Subcutaneous abdominal adipose tissue (tissue), 5 donors: Measurements from ENCODE around the gene CMAS.
"Not testable (repeated sequence)": the region's sequence is repeated elsewhere in the genome, so short reads cannot be mapped to it uniquely, and the experiment has no call there.

Experiments used
- H3K27ac ChIP-seq: one replicate; pipeline ENCODE4 v1.7.0; 2013; ENCODE audit warnings: low read depth, mild to moderate bottlenecking, inconsistent platforms, low read length, moderate library complexity
- H3K27me3 ChIP-seq, 5 donors: one replicate each; pipeline ENCODE4 v1.7.0; 2013; ENCODE audit warnings: low read length in 5 of 5, inconsistent platforms in 1 of 5; ENCODE audit not compliant: control insufficient read depth in 5 of 5, insufficient read depth in 4 of 5
- H3K36me3 ChIP-seq, 5 donors: one replicate each; pipeline ENCODE4 v1.7.0; 2013; ENCODE audit warnings: low read length in 5 of 5; ENCODE audit not compliant: control insufficient read depth in 5 of 5, insufficient read depth in 5 of 5
- H3K4me1 ChIP-seq, 5 donors: one replicate each; pipeline ENCODE4 v1.7.0; 2013; ENCODE audit warnings: low read length in 5 of 5, mild to moderate bottlenecking in 3 of 5, moderate library complexity in 1 of 5; ENCODE audit not compliant: control insufficient read depth in 5 of 5, insufficient read depth in 5 of 5
- H3K4me3 ChIP-seq, 5 donors: one replicate each; pipeline ENCODE4 v1.7.0; 2013; ENCODE audit warnings: low read length in 5 of 5, low read depth in 1 of 5
- H3K9ac ChIP-seq, 5 donors: one replicate each; pipeline ENCODE4 v1.7.0; 2013; ENCODE audit warnings: low read length in 5 of 5, mild to moderate bottlenecking in 4 of 5, moderate library complexity in 3 of 5
- H3K9me3 ChIP-seq, 5 donors: one replicate each; pipeline ENCODE4 v1.7.0; 2013; ENCODE audit warnings: low read length in 5 of 5; ENCODE audit not compliant: control insufficient read depth in 5 of 5
- donor health status: healthy.
- donor health status: healthy.
- donor health status: healthy.
- donor health status: healthy.
- donor health status: healthy.

Gene CMAS

DNA sequence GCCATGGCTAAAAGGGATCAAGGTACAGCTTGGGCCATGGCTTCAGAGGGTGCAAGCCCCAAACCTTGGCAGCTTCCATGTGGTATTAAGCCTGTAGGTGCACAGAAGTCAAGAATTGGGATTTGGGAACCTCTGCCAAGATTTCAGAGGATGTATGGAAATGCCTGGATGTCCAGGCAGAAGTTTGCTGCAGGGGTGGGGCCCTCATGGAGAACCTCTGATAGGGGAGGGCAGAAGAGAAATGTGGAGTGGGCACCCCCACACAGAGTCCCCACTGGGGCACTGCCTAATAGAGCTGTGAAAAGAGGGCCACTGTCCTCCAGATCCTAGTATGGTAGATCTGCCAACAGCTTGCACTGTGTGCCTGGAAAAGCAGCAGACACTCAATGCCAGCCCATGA is 22.5 kb upstream of the CMAS start:
- H3K4me1 ChIP-seq, H3K36me3 ChIP-seq, H3K9me3 ChIP-seq, H3K4me3 ChIP-seq, H3K27me3 ChIP-seq, H3K9ac ChIP-seq, H3K27ac ChIP-seq: not testable (repeated sequence)

DNA sequence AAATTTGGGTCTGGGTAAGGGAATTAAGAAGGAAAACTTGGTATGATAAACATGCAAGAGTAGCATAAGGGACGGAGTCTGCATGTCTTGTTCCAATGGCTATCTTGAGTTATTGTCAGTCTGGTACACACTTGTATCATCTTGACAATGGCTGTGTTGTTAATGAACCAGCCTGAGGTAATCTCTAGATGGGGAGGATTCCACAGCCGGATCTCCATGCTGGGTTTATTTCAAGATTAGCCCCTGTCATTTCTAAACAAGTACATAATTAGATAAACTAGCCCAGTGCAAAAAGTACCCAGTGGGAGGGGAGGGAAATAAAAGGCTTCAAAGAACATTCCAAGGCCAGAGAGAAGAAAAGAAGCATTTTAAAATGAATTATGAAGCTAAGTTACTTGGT is 16.5 kb upstream of the CMAS start:
- Histone ChIP-seq H3K36me3 (no peaks in the 10 kb centered on the region), H3K9me3 (no peaks in the 10 kb centered on the region), H3K4me1 (peaks cover 0 to 3% (median 0%) of the 10 kb centered on the region in 5 donors), H3K27ac (no peak overlapping the region), H3K9ac (no peak overlapping the region), H3K27me3 (no peaks in the 10 kb centered on the region), H3K4me3 (no peak overlapping the region)

DNA sequence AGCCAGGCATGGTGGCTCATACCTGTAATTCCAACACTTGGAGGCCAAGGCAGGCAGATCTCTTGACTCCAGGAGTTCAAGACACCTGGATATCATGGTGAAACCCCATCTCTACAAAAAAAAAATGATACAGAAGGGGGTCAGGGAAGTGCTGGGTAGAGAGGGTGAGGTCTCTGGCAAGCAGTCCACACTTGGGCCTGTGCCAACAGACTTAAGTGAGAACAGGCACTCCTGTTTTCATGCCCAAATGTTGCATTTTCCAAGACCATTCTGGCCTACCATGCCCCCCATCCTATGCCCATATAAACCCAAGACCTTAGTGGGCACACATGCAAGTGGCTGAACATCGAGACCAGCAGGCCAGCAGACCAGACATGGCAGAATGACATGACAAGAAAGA is 16.0 kb upstream of the CMAS start:
- no peaks in the 10 kb centered on the region for H3K9me3 ChIP-seq
- no peak overlapping the region for H3K9ac ChIP-seq
- no peaks in the 10 kb centered on the region for H3K36me3 ChIP-seq
- no peak overlapping the region for H3K27ac ChIP-seq
- H3K4me1 ChIP-seq: peaks cover 0 to 5% (median 2%) of the 10 kb centered on the region in 5 donors
- no peaks in the 10 kb centered on the region for H3K27me3 ChIP-seq
- H3K4me3 ChIP-seq: no peak overlapping the region

DNA sequence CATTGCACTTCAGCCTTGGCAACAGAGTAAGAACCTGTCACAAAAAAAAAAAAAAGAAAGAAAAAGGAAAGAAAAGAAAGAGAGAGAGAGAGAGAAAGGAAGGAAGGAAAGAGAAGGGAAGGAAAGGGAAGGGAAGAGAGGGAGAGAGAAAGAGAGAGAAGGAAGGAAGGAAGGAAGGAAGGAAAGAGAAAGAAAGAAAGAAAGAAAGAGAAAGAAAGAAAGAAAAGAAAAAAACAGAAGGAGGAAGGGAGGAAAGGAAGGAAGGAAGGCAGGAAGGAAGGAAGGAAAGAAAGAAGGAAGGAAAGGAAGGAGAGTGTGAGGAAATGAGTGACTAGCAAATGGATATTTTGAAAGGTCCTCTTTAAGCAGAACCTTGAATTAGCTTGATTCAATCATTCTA is 13.3 kb upstream of the CMAS start:
- Histone ChIP-seq H3K4me3 (no peak overlapping the region), H3K27me3 (no peaks in the 10 kb centered on the region), H3K27ac (no peak overlapping the region), H3K9ac (no peak overlapping the region), H3K9me3 (no peaks in the 10 kb centered on the region), H3K36me3 (no peaks in the 10 kb centered on the region), H3K4me1 (peaks cover 0 to 7% (median 3%) of the 10 kb centered on the region in 5 donors)

DNA sequence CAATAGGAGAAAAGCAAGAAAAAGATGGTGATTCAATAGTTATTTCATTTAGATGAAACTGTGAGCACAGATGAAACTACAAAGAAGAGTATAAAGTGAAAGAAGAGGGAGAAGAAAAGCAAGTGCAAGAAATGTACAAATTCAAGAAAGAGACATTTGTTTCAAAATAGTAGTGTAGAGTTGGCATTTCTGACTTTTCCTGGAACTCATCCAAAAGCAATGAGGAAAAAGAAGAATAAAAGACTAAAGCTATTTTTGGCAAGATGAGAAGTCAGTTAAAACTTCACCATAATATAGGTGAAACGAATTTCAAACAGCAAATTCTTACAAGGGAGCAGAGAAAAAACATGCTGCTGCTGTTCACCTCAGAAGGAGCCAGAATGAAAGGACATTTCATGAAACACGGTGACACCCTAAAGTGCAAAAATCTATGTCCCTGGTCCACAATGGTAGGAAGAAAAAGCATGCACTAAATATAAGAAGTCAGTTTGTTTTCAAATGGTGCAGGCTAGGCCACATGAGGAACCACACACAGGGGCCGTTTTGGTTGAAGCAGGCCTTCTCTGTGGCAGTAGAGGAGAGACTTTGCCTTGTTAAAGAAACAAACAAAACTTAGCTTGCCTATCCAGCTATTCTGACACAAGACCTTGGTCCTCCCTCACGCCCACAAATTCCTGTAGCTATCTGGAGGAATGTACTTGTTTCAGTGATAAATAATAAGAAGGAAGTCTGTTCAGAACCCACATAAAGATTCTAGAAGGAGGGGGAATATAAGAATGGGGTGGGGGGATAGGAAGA is 11.1 kb upstream of the CMAS start:
- H3K27ac ChIP-seq: no peak overlapping the region
- no peaks in the 10 kb centered on the region for H3K27me3 ChIP-seq
- no peaks in the 10 kb centered on the region for H3K36me3 ChIP-seq
- no peak overlapping the region for H3K9ac ChIP-seq
- H3K4me3 ChIP-seq: no peak overlapping the region
- H3K9me3 ChIP-seq: no peaks in the 10 kb centered on the region
- peaks cover 0 to 7% (median 3%) of the 10 kb centered on the region in 5 donors for H3K4me1 ChIP-seq

DNA sequence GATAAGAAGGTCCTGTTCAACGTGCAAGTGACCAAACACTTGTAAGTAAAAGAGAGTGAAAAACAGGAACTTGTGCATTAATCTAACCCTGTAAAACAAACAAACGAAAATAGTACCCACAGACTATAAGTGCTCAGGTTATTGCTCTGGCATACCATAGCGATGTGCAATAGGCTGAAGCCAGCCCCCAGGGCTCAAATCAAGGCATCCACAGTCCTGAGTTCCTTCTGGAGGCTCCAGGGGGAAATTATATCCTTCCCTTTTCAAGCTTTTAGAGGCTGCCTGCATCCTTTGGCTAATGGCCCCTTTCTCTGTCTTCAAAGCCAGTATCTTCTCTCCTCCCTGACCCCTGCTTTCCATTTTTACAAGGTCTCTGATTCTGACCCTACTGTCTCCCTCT is 8.1 kb upstream of the CMAS start:
- Histone ChIP-seq H3K36me3 (no peaks in the 10 kb centered on the region), H3K9me3 (no peaks in the 10 kb centered on the region), H3K4me3 (no peak overlapping the region), H3K27ac (no peak overlapping the region), H3K27me3 (no peaks in the 10 kb centered on the region), H3K9ac (no peak overlapping the region), H3K4me1 (peaks cover 0 to 7% (median 3%) of the 10 kb centered on the region in 5 donors)

DNA sequence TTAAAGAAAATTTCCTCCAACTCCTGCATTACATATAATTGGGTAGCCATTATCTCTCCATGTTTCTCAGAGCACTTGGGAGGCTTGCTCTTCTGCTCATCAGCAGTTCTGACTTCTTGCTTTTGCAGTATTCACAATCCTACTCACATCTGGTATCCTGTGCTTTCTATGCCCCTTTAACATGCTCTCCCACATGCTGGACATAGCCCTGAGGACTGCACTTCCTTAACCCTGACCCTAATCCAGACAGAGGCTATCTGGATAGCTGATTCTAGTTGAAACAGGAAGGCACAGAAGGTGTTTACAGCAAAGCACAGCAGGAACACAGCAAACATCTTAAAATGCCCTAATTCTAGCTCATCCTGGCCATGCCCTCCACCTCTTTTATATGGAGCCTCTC is 7.3 kb upstream of the CMAS start:
- Histone ChIP-seq H3K36me3 (no peaks in the 10 kb centered on the region), H3K9me3 (no peaks in the 10 kb centered on the region), H3K4me1 (peaks cover 0 to 7% (median 3%) of the 10 kb centered on the region in 5 donors), H3K9ac (no peak overlapping the region), H3K27me3 (no peaks in the 10 kb centered on the region), H3K4me3 (no peak overlapping the region), H3K27ac (no peak overlapping the region)

DNA sequence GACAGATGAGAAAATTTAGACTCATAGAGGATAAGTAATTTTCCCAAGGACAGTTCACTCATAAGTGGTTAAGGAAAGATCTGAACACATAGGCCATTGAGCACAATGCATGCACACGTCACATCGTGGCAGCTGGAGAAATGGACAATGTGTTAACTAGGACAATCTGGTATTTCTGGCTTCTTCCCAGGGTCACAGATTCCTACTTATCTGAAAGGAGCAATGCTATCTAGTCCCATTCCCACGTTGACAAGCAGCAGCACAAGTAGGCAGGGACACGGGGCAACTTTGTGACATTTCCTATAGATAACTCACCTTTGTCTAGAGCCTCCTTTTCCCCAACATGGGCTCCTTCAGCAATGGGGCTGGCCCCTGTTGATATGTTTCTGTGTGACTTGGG is 6.7 kb upstream of the CMAS start:
- Histone ChIP-seq H3K9ac (no peak overlapping the region), H3K27ac (no peak overlapping the region), H3K27me3 (no peaks in the 10 kb centered on the region), H3K4me1 (peaks cover 0 to 7% (median 2%) of the 10 kb centered on the region in 5 donors), H3K36me3 (no peaks in the 10 kb centered on the region), H3K9me3 (no peaks in the 10 kb centered on the region), H3K4me3 (no peak overlapping the region)

DNA sequence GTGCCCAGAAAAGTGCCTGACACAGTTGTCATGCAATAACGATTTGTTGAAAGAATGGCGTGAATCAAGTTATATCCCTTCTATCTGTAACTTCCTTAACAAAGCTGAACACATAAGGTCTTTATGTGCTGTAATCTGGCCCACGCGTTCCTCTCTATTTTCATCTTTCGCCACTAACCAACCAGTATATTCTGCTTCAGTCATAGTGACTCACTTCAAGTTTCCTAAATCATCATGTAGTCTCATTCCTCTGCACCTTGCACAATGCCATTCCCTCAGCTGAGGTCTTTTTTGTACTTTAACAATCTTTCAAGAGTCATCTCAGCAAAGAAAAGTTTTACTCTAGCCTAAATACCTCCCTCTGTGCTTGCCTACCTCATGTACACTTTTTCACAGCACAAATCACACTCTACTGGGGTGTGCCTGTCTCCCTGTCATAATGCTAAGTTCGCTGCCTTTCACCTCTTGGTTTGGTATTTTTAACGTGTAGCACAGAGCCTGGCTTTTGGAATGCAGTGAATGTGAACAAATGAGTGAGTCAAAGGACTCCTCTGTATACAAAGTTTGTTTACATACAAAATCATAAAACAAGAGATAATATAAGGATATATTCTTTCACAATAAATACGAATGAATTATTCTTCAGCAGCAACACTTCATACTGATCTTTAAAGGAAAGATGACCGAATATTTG is 2.9 kb upstream of the CMAS start:
- H3K4me1 ChIP-seq: peaks cover 0 to 14% (median 10%) of the 10 kb centered on the region in 5 donors
- H3K9me3 ChIP-seq: no peaks in the 10 kb centered on the region
- H3K9ac ChIP-seq: no peak overlapping the region
- no peak overlapping the region for H3K27ac ChIP-seq
- H3K36me3 ChIP-seq: no peaks in the 10 kb centered on the region
- H3K27me3 ChIP-seq: no peaks in the 10 kb centered on the region
- no peak overlapping the region for H3K4me3 ChIP-seq

DNA sequence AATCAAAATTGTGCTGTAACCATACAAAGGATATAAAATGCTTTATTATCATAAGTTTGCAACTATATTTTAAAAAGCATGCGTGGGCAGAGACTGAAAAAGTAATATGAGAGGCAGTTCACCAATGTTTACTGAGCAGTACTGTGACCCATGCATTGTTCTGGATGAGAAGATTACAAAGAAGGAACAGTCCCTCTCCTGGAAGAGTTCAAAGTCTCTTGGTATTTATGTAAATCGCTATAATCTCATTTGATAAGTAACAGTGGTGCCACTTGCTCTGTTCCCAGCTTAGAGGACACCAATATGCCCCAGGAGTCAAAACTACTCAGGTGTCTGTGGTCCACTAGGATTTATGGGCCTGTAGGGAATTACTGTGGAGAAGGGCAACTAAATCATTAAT is 2.1 kb upstream of the CMAS start:
- no peak overlapping the region for H3K27ac ChIP-seq
- H3K4me3 ChIP-seq: no peak overlapping the region

More for the DNA sequence above, 2.1 kb upstream of the CMAS start:
- Histone ChIP-seq H3K36me3 (peaks cover 0 to 1% (median 0%) of the 10 kb centered on the region in 5 donors), H3K9ac (no peak overlapping the region), H3K27me3 (no peaks in the 10 kb centered on the region), H3K4me1 (peaks cover 0 to 20% (median 14%) of the 10 kb centered on the region in 5 donors), H3K9me3 (no peaks in the 10 kb centered on the region)
